Breast epithelium (tissue), 4 donors: ENCODE results near the gene FIGLA. TPM values are rescaled to one million over a fixed set of nuclear protein-coding genes. Genes with fewer than 3 reads are reported as not detected.

Experiments
- DNase-seq, 2 donors: peaks; one replicate each; pipeline ENCODE4 v3.0.0-alpha.2; 2019; ENCODE audit warnings: low spot score in 2 of 2
- H3K27ac ChIP-seq, 2 donors: fragments of 200-600 bp; sonication (generic) in 1 of 2; one replicate each; pipeline ENCODE4 v1.5.1; 2016 to 2019; ENCODE audit warnings: mild to moderate bottlenecking in 1 of 2
- H3K27me3 ChIP-seq, 2 donors: fragments of 200-600 bp; sonication (generic) in 1 of 2; one replicate each; pipeline versions ENCODE4 v1.5.1 to v1.6.0; 2017 to 2019; ENCODE audit warnings: control low read depth in 1 of 2, mild to moderate bottlenecking in 1 of 2
- H3K36me3 ChIP-seq: fragments of 200-600 bp; one replicate; pipeline ENCODE4 v1.5.1; 2019
- H3K4me1 ChIP-seq, 2 donors: fragments of 200-600 bp; sonication (generic); one replicate each; pipeline ENCODE4 v1.5.1; 2016 to 2019; ENCODE audit warnings: control low read depth in 1 of 2
- H3K4me3 ChIP-seq, 3 donors: fragments of 200-600 bp; sonication (generic); 1 replicate in 2 of 3; 2 replicates in 1 of 3; pipeline ENCODE4 v1.5.1; 2016 to 2019; ENCODE audit warnings: mild to moderate bottlenecking in 3 of 3, moderate library complexity in 2 of 3
- H3K9me3 ChIP-seq, 2 donors: fragments of 200-600 bp; sonication (generic) in 1 of 2; one replicate each; pipeline ENCODE4 v1.5.1; 2016 to 2019; ENCODE audit warnings: control low read depth in 1 of 2
- CTCF ChIP-seq, 3 donors: fragments of 450-650 bp; IDR thresholded peaks; one replicate each; pipeline ENCODE4 v1.5.1; 2016 to 2017; ENCODE audit warnings: antibody characterized with exemption in 3 of 3, mild to moderate bottlenecking in 3 of 3, moderate library complexity in 3 of 3
- POLR2A ChIP-seq: fragments of 450-650 bp; IDR thresholded peaks from one replicate; pipeline ENCODE4 v1.6.1; 2016; ENCODE audit warnings: antibody characterized with exemption, mild to moderate bottlenecking, moderate library complexity
- POLR2AphosphoS5 ChIP-seq, 3 donors: sonication (generic); formaldehyde crosslinking; IDR thresholded peaks; one replicate each; pipeline ENCODE4 v1.6.1; 2017; ENCODE audit warnings: antibody characterized with exemption in 3 of 3
- intact Hi-C: fragments of 100-400 bp; cut with DNase I; formaldehyde crosslinking; loops from one replicate; pipeline ENCODE4 v1.15.1; 2023; ENCODE audit warnings: low total_unique reads
- total RNA-seq, 3 donors: library from RNA; depleted of rRNA; stranded (reverse); fragments of >200 nt; gene quantifications; one replicate each; pipeline ENCODE4 v1.1.0, GENCODE V29; 2016

FIGLA gene
- total RNA-seq, 3 donors from 2014 or later: not detected

GRCh38 chr2:70808983-70809958 lies 18.8 kb upstream of the FIGLA start:
- Histone ChIP-seq H3K9me3 (no peaks in the 10 kb centered on the region), H3K27me3 (no peaks in the 10 kb centered on the region), H3K4me1 (no peaks in the 10 kb centered on the region), H3K4me3 (no peak overlapping the region), H3K36me3 (no peaks in the 10 kb centered on the region), H3K27ac (no peak overlapping the region)
- DNase-seq: no peak
- TF ChIP-seq POLR2AphosphoS5 (IDR thresholded peaks at IDR 0.05) (no peak), POLR2A (no peak), CTCF (IDR thresholded peaks at IDR 0.05) (no peak)
- intact Hi-C loops: no loop called here

- no peak for TF ChIP-seq POLR2AphosphoS5 (IDR thresholded peaks at IDR 0.05)
- no peak for TF ChIP-seq POLR2A
- no peak for TF ChIP-seq CTCF (IDR thresholded peaks at IDR 0.05)
- H3K27ac ChIP-seq: no peak overlapping the region
- H3K9me3 ChIP-seq: no peaks in the 10 kb centered on the region
- H3K4me1 ChIP-seq: no peaks in the 10 kb centered on the region
- no peaks in the 10 kb centered on the region for H3K27me3 ChIP-seq
- H3K36me3 ChIP-seq: no peaks in the 10 kb centered on the region
- intact Hi-C loops: no loop called here
- H3K4me3 ChIP-seq: no peak overlapping the region
- no peak for DNase-seq
These were observed 17.3 kb upstream of the FIGLA start for GRCh38 chr2:70807828-70808118.

- no peak overlapping the region for H3K4me3 ChIP-seq
- no peaks in the 10 kb centered on the region for H3K9me3 ChIP-seq
- no peaks in the 10 kb centered on the region for H3K36me3 ChIP-seq
- intact Hi-C loops: no loop called here
- H3K4me1 ChIP-seq: no peaks in the 10 kb centered on the region
- H3K27ac ChIP-seq: no peak overlapping the region
- TF ChIP-seq POLR2AphosphoS5 (IDR thresholded peaks at IDR 0.05) (no peak), CTCF (IDR thresholded peaks at IDR 0.05) (no peak), POLR2A (no peak)
- no peak for DNase-seq
- H3K27me3 ChIP-seq: no peaks in the 10 kb centered on the region
These were observed 16.8 kb upstream of the FIGLA start for GRCh38 chr2:70807102-70807827.

- H3K4me1 ChIP-seq: no peaks in the 10 kb centered on the region
- no peak overlapping the region for H3K4me3 ChIP-seq
- no peaks in the 10 kb centered on the region for H3K27me3 ChIP-seq
- H3K36me3 ChIP-seq: no peaks in the 10 kb centered on the region
- H3K9me3 ChIP-seq: no peaks in the 10 kb centered on the region
- no peak for DNase-seq
- no peak for TF ChIP-seq POLR2AphosphoS5 (IDR thresholded peaks at IDR 0.05)
- no peak for TF ChIP-seq POLR2A
- TF ChIP-seq CTCF (IDR thresholded peaks at IDR 0.05): no peak
- H3K27ac ChIP-seq: no peak overlapping the region
- intact Hi-C loops: no loop called here
These were observed 16.2 kb upstream of the FIGLA start for GRCh38 chr2:70806620-70807019.

GRCh38 chr2:70806013-70806412 lies 15.6 kb upstream of the FIGLA start:
- intact Hi-C loops: no loop called here

More at GRCh38 chr2:70806013-70806412, 15.6 kb upstream of the FIGLA start:
- Histone ChIP-seq H3K27me3 (no peaks in the 10 kb centered on the region), H3K27ac (no peak overlapping the region), H3K9me3 (no peaks in the 10 kb centered on the region), H3K4me3 (no peak overlapping the region), H3K36me3 (no peaks in the 10 kb centered on the region), H3K4me1 (no peaks in the 10 kb centered on the region)
- no peak for DNase-seq
- TF ChIP-seq POLR2A: no peak
- no peak for TF ChIP-seq CTCF (IDR thresholded peaks at IDR 0.05)
- TF ChIP-seq POLR2AphosphoS5 (IDR thresholded peaks at IDR 0.05): no peak
